Measurements from ENCODE around the gene RBPJ. TPM values are rescaled to one million over a fixed set of nuclear protein-coding genes. Genes with fewer than 3 reads are reported as not detected.

Gene RBPJ
- total RNA-seq, 2 experiments from 2014 or later, result 64.1 to 72.3 TPM

GRCh38 chr4:26459054-26459755 lies 138.4 kb downstream of the RBPJ start:
- ChIA-PET CTCF (interaction anchor here (1.2 kb wide), 1 partner anchor 125 kb away, joined by 5 read pairs; the partner anchor contains the start of gene TBC1D19), POLR2A (interaction anchor here (0.6 to 2.6 kb wide), 4 partner anchors 125 to 434 kb away, joined by 3 to 13 read pairs (median 4); partner anchors contain the start of genes STIM2 and TBC1D19)
- H3K4me3 ChIP-seq (ENCODE audit: low read length), result no peak overlapping the region
- Mint-ChIP-seq H3K27ac (peak overlapping the region; percentile 64), H3K9me3 (peaks cover 2% of the 10 kb centered on the region), H3K36me3 (ENCODE audit: low read depth) (no peaks in the 10 kb centered on the region), H3K4me3 (peak overlapping the region; percentile 77), H3K4me1 (ENCODE audit: low read depth) (peaks cover 28% of the 10 kb centered on the region), H3K27me3 (no peaks in the 10 kb centered on the region)
- H3K36me3 ChIP-seq (ENCODE audit: insufficient read depth, low read length), result no peaks in the 10 kb centered on the region
- H3K27me3 ChIP-seq (ENCODE audit: control insufficient read depth in 1 of 2, insufficient read depth in 2 of 2, low read length in 2 of 2), result no peaks in the 10 kb centered on the region
- H3K4me1 ChIP-seq (ENCODE audit: insufficient read depth, low read length), result no peaks in the 10 kb centered on the region
- DNase-seq (peak in 4 of 14 experiments; percentile 6 to 60 (median 54)), ATAC-seq (ENCODE audit: poor library complexity) (peak; percentile 50)
- intact Hi-C loops (cut with DNase I, micrococcal nuclease), result loop anchor here (1.0 to 10.0 kb wide), 4 partner anchors 126 to 551 kb away; partner anchors contain the start of gene TBC1D19 (in 1 of the 2)
- peaks cover 0 to 2% of the 10 kb centered on the region in 2 experiments for H3K9me3 ChIP-seq (ENCODE audit: control insufficient read depth in 1 of 2, insufficient read depth in 1 of 2, low read length in 2 of 2)
- H3K27ac ChIP-seq (ENCODE audit: low read depth in 1 of 2, low read length in 2 of 2), result no peak overlapping the region
- TF ChIP-seq, protein P1, sequence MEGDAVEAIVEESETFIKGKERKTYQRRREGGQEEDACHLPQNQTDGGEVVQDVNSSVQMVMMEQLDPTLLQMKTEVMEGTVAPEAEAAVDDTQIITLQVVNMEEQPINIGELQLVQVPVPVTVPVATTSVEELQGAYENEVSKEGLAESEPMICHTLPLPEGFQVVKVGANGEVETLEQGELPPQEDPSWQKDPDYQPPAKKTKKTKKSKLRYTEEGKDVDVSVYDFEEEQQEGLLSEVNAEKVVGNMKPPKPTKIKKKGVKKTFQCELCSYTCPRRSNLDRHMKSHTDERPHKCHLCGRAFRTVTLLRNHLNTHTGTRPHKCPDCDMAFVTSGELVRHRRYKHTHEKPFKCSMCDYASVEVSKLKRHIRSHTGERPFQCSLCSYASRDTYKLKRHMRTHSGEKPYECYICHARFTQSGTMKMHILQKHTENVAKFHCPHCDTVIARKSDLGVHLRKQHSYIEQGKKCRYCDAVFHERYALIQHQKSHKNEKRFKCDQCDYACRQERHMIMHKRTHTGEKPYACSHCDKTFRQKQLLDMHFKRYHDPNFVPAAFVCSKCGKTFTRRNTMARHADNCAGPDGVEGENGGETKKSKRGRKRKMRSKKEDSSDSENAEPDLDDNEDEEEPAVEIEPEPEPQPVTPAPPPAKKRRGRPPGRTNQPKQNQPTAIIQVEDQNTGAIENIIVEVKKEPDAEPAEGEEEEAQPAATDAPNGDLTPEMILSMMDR (IDR thresholded peaks at IDR 0.05), result peak; percentile 58

DNA sequence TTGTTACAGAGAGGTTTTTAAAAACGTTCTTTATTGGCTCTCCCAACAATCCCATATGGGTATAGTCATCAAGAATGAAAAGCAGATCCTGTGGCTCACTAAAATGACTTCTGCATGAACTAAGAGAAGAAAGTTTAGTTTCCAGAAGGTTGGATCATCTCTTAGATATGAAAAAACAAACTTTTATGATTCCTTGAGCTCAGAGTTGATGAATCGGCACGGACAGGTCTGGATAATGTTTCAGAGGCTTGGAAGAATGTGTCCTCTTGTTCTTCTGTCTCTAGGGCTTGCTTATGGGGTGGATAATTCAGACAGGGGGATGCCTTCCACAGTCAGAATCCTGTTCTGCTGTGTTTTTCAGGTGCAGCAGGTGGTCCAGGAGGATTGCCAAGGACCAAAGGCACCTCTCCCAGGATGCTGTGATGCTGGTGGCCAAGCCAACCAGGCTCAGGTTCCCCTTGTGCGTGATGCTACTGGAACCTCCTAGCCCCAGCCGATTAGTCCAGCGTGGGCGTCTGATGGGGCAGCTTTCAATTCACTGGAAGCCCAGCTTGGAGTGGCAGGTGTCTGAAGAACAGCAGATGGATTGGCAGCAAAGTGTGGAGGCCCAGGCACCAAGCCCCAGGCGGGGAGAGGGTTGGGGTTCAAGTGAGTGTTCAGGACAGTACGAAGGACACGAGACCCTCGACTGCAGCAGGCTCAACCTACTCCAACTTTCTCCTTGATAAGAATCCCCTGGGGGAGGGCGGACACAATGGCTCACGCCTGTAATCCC lies 139.1 kb downstream of the RBPJ start:
- DNase-seq, result no peak
- Mint-ChIP-seq H3K27ac (no peak overlapping the region), H3K9me3 (peaks cover 2% of the 10 kb centered on the region), H3K4me3 (peak overlapping the region; percentile 77), H3K36me3 (ENCODE audit: low read depth) (no peaks in the 10 kb centered on the region), H3K4me1 (ENCODE audit: low read depth) (peaks cover 28% of the 10 kb centered on the region), H3K27me3 (no peaks in the 10 kb centered on the region)
- ATAC-seq (ENCODE audit: poor library complexity), result no peak
- Histone ChIP-seq H3K4me3 (ENCODE audit: low read length) (no peak overlapping the region), H3K4me1 (ENCODE audit: insufficient read depth, low read length) (no peaks in the 10 kb centered on the region), H3K27ac (ENCODE audit: low read depth in 1 of 2, low read length in 2 of 2) (no peak overlapping the region), H3K9me3 (ENCODE audit: control insufficient read depth in 1 of 2, insufficient read depth in 1 of 2, low read length in 2 of 2) (no peaks in the 10 kb centered on the region), H3K36me3 (ENCODE audit: insufficient read depth, low read length) (no peaks in the 10 kb centered on the region), H3K27me3 (ENCODE audit: control insufficient read depth in 1 of 2, insufficient read depth in 2 of 2, low read length in 2 of 2) (no peaks in the 10 kb centered on the region)
- ChIA-PET CTCF (no interaction called here), POLR2A (interaction anchor here (2.6 kb wide), 1 partner anchor 124 kb away, joined by 13 read pairs; the partner anchor contains the start of gene TBC1D19)
- intact Hi-C loops (cut with DNase I, micrococcal nuclease), result loop anchor here (1.0 to 10.0 kb wide), 5 partner anchors 125 to 550 kb away; partner anchors contain the start of gene TBC1D19 (in 1 of the 2)
- TF ChIP-seq, protein P1 (IDR thresholded peaks at IDR 0.05), result no peak

GRCh38 chr4:26462874-26463273 lies 142.1 kb downstream of the RBPJ start:
- TF ChIP-seq, protein P1 (IDR thresholded peaks at IDR 0.05), result no peak
- no peaks in the 10 kb centered on the region for H3K36me3 Mint-ChIP-seq (ENCODE audit: low read depth)
- DNase-seq, result no peak
- H3K27me3 Mint-ChIP-seq, result no peaks in the 10 kb centered on the region
- ChIA-PET CTCF (no interaction called here), POLR2A (no interaction called here)
- intact Hi-C loops (cut with DNase I, micrococcal nuclease), result no loop called here
- H3K27ac Mint-ChIP-seq, result no peak overlapping the region
- no peaks in the 10 kb centered on the region for H3K9me3 Mint-ChIP-seq
- H3K27ac ChIP-seq (ENCODE audit: low read depth in 1 of 2, low read length in 2 of 2), result no peak overlapping the region
- H3K9me3 ChIP-seq (ENCODE audit: control insufficient read depth in 1 of 2, insufficient read depth in 1 of 2, low read length in 2 of 2), result no peaks in the 10 kb centered on the region
- no peaks in the 10 kb centered on the region for H3K27me3 ChIP-seq (ENCODE audit: control insufficient read depth in 1 of 2, insufficient read depth in 2 of 2, low read length in 2 of 2)
- no peak overlapping the region for H3K4me3 Mint-ChIP-seq
- no peaks in the 10 kb centered on the region for H3K4me1 ChIP-seq (ENCODE audit: insufficient read depth, low read length)
- H3K4me1 Mint-ChIP-seq (ENCODE audit: low read depth), result peaks cover 15% of the 10 kb centered on the region
- ATAC-seq (ENCODE audit: poor library complexity), result no peak
- H3K36me3 ChIP-seq (ENCODE audit: insufficient read depth, low read length), result no peaks in the 10 kb centered on the region
- no peak overlapping the region for H3K4me3 ChIP-seq (ENCODE audit: low read length)
